GM19099 (cell line): ENCODE data around the gene ATP2B2.

Source experiments
- POLR2A ChIP-seq: IDR thresholded peaks from 3 replicates; pipeline ENCODE4 v1.6.1; 2011; ENCODE audit warnings: low read depth; ENCODE audit not compliant: insufficient read length; ENCODE audit errors: extremely low read depth

The ATP2B2 gene

GRCh38 chr3:10404876-10405275, 100.5 kb downstream of the ATP2B2 start:
- TF ChIP-seq POLR2A = no peak

- no peak for TF ChIP-seq POLR2A
Measured at GRCh38 chr3:10404377-10404776, 101.0 kb downstream of the ATP2B2 start.

- no peak for TF ChIP-seq POLR2A
Measured at GRCh38 chr3:10401990-10402761, 103.2 kb downstream of the ATP2B2 start.

GRCh38 chr3:10400749-10401495, 104.5 kb downstream of the ATP2B2 start:
- no peak for TF ChIP-seq POLR2A

- TF ChIP-seq POLR2A = no peak
Measured at GRCh38 chr3:10400050-10400748, 105.2 kb downstream of the ATP2B2 start.

- TF ChIP-seq POLR2A = no peak
Measured at GRCh38 chr3:10399634-10400033, 105.8 kb downstream of the ATP2B2 start.

GRCh38 chr3:10398341-10398740, 107.0 kb downstream of the ATP2B2 start:
- no peak for TF ChIP-seq POLR2A

- no peak for TF ChIP-seq POLR2A
Measured at GRCh38 chr3:10397879-10398278, 107.5 kb downstream of the ATP2B2 start.

GRCh38 chr3:10396931-10397330, 108.5 kb downstream of the ATP2B2 start:
- no peak for TF ChIP-seq POLR2A

GRCh38 chr3:10396083-10396482, 109.3 kb downstream of the ATP2B2 start:
- TF ChIP-seq POLR2A = no peak

GRCh38 chr3:10395671-10396070, 109.7 kb downstream of the ATP2B2 start:
- no peak for TF ChIP-seq POLR2A

- TF ChIP-seq POLR2A = no peak
Measured at GRCh38 chr3:10395196-10395595, 110.2 kb downstream of the ATP2B2 start.

GRCh38 chr3:10394491-10395025, 110.8 kb downstream of the ATP2B2 start:
- TF ChIP-seq POLR2A = no peak

- TF ChIP-seq POLR2A = no peak
Measured at GRCh38 chr3:10393514-10393913, 111.9 kb downstream of the ATP2B2 start.

- no peak for TF ChIP-seq POLR2A
Measured at GRCh38 chr3:10392906-10393461, 112.4 kb downstream of the ATP2B2 start.
